Stimulated activated effector memory CD8-positive, alpha-beta T cell treated with anti-CD3 and anti-CD28 coated beads, Interleukin-12 subunit alpha, Interleukin-12 subunit beta, amount 100 ng/mL, for 72 hours (primary cell): ENCODE measurements around the gene SLC26A11.
"Not testable (repeated sequence)": the region's sequence is repeated elsewhere in the genome, so short reads cannot be mapped to it uniquely, and the experiment has no call there.

ENCODE experiments used
- ATAC-seq: fragments of 150-1000 bp; cut with Tn5 transposase; 2 replicates; pipeline ENCODE4 v1.10.0; 2021
- DNase-seq, 2 donors: peaks; one replicate each; pipeline ENCODE4 v3.0.0; 2021 to 2022; ENCODE audit warnings: low spot score in 2 of 2
- H3K27ac Mint-ChIP-seq: one replicate; pipeline ENCODE4 v1.8.0; 2022; ENCODE audit warnings: mild to moderate bottlenecking, mixed read lengths
- H3K36me3 Mint-ChIP-seq: one replicate; pipeline ENCODE4 v1.8.0; 2022; ENCODE audit warnings: mild to moderate bottlenecking, mixed read lengths
- H3K4me1 Mint-ChIP-seq: one replicate; pipeline ENCODE4 v1.8.0; 2022; ENCODE audit warnings: mixed read lengths
- H3K4me3 Mint-ChIP-seq: one replicate; pipeline ENCODE4 v1.8.0; 2022; ENCODE audit warnings: mild to moderate bottlenecking, mixed read lengths
- H3K9me3 Mint-ChIP-seq: one replicate; pipeline ENCODE4 v1.8.0; 2022; ENCODE audit warnings: mixed read lengths

SLC26A11 gene

GRCh38 chr17:80267391-80267790 lies 47.2 kb downstream of the SLC26A11 start:
- H3K4me1 Mint-ChIP-seq, result peaks cover 36% of the 10 kb centered on the region
- no peak for DNase-seq
- H3K36me3 Mint-ChIP-seq, result no peaks in the 10 kb centered on the region
- peak overlapping the region; percentile 53 for H3K27ac Mint-ChIP-seq
- H3K9me3 Mint-ChIP-seq, result no peaks in the 10 kb centered on the region
- peak overlapping the region; percentile 99 for H3K4me3 Mint-ChIP-seq
- ATAC-seq, result no peak

GRCh38 chr17:80268427-80268826 lies 48.2 kb downstream of the SLC26A11 start:
- Mint-ChIP-seq H3K4me3 (no peak overlapping the region), H3K36me3 (no peaks in the 10 kb centered on the region), H3K4me1 (peaks cover 37% of the 10 kb centered on the region), H3K27ac (no peak overlapping the region), H3K9me3 (no peaks in the 10 kb centered on the region)
- no peak for ATAC-seq
- DNase-seq, result no peak

- Mint-ChIP-seq H3K4me1 (peaks cover 42% of the 10 kb centered on the region), H3K27ac (no peak overlapping the region), H3K9me3 (no peaks in the 10 kb centered on the region), H3K36me3 (no peaks in the 10 kb centered on the region), H3K4me3 (no peak overlapping the region)
- ATAC-seq (no peak), DNase-seq (no peak)
Measured at GRCh38 chr17:80269405-80269807, 49.2 kb downstream of the SLC26A11 start.

- no peak overlapping the region for H3K4me3 Mint-ChIP-seq
- H3K4me1 Mint-ChIP-seq, result peaks cover 41% of the 10 kb centered on the region
- H3K27ac Mint-ChIP-seq, result no peak overlapping the region
- no peaks in the 10 kb centered on the region for H3K36me3 Mint-ChIP-seq
- DNase-seq (no peak), ATAC-seq (no peak)
- H3K9me3 Mint-ChIP-seq, result no peaks in the 10 kb centered on the region
Measured at GRCh38 chr17:80270104-80270503, 49.9 kb downstream of the SLC26A11 start.

- no peaks in the 10 kb centered on the region for H3K9me3 Mint-ChIP-seq
- ATAC-seq (peak; percentile 78), DNase-seq (peak in 1 of 2 donors; percentile 74)
- H3K27ac Mint-ChIP-seq, result no peak overlapping the region
- peaks cover 40% of the 10 kb centered on the region for H3K4me1 Mint-ChIP-seq
- no peaks in the 10 kb centered on the region for H3K36me3 Mint-ChIP-seq
- peak overlapping the region; percentile 50 for H3K4me3 Mint-ChIP-seq
Measured at GRCh38 chr17:80270836-80271235, 50.6 kb downstream of the SLC26A11 start.

- ATAC-seq (no peak), DNase-seq (no peak)
- Mint-ChIP-seq H3K4me3 (peak overlapping the region; percentile 61), H3K27ac (no peak overlapping the region), H3K9me3 (no peaks in the 10 kb centered on the region), H3K4me1 (peaks cover 47% of the 10 kb centered on the region), H3K36me3 (no peaks in the 10 kb centered on the region)
Measured at GRCh38 chr17:80272366-80272765, 52.1 kb downstream of the SLC26A11 start.

- ATAC-seq (no peak), DNase-seq (no peak)
- H3K4me3 Mint-ChIP-seq, result peak overlapping the region; percentile 61
- H3K4me1 Mint-ChIP-seq, result peaks cover 52% of the 10 kb centered on the region
- no peak overlapping the region for H3K27ac Mint-ChIP-seq
- H3K36me3 Mint-ChIP-seq, result no peaks in the 10 kb centered on the region
- no peaks in the 10 kb centered on the region for H3K9me3 Mint-ChIP-seq
Measured at GRCh38 chr17:80274331-80274730, 54.1 kb downstream of the SLC26A11 start.

- no peak overlapping the region for H3K27ac Mint-ChIP-seq
- ATAC-seq (no peak), DNase-seq (no peak)
- no peaks in the 10 kb centered on the region for H3K36me3 Mint-ChIP-seq
- H3K4me3 Mint-ChIP-seq, result no peak overlapping the region
- H3K9me3 Mint-ChIP-seq, result no peaks in the 10 kb centered on the region
- peaks cover 54% of the 10 kb centered on the region for H3K4me1 Mint-ChIP-seq
Measured at GRCh38 chr17:80274871-80275449, 54.7 kb downstream of the SLC26A11 start.

GRCh38 chr17:80275857-80276256 lies 55.6 kb downstream of the SLC26A11 start:
- Mint-ChIP-seq H3K4me1 (peaks cover 63% of the 10 kb centered on the region), H3K27ac (peak overlapping the region; percentile 48)
- H3K9me3 Mint-ChIP-seq, DNase-seq, ATAC-seq, H3K36me3 Mint-ChIP-seq, H3K4me3 Mint-ChIP-seq: not testable (repeated sequence)

- ATAC-seq (peak; percentile 5), DNase-seq (no peak)
- no peaks in the 10 kb centered on the region for H3K9me3 Mint-ChIP-seq
- peak overlapping the region; percentile 48 for H3K27ac Mint-ChIP-seq
- H3K4me3 Mint-ChIP-seq, result no peak overlapping the region
- peaks cover 66% of the 10 kb centered on the region for H3K4me1 Mint-ChIP-seq
- H3K36me3 Mint-ChIP-seq, result no peaks in the 10 kb centered on the region
Measured at GRCh38 chr17:80277751-80278671, 57.8 kb downstream of the SLC26A11 start.

GRCh38 chr17:80279895-80280294 lies 59.7 kb downstream of the SLC26A11 start:
- ATAC-seq (no peak), DNase-seq (no peak)
- H3K36me3 Mint-ChIP-seq, result no peaks in the 10 kb centered on the region
- peak overlapping the region; percentile 70 for H3K27ac Mint-ChIP-seq
- H3K4me1 Mint-ChIP-seq, result peaks cover 54% of the 10 kb centered on the region
- no peaks in the 10 kb centered on the region for H3K9me3 Mint-ChIP-seq
- H3K4me3 Mint-ChIP-seq, result no peak overlapping the region

- Mint-ChIP-seq H3K27ac (peak overlapping the region; percentile 70), H3K4me3 (no peak overlapping the region), H3K9me3 (no peaks in the 10 kb centered on the region), H3K4me1 (peaks cover 50% of the 10 kb centered on the region), H3K36me3 (no peaks in the 10 kb centered on the region)
- ATAC-seq (no peak), DNase-seq (no peak)
Measured at GRCh38 chr17:80281516-80281915, 61.3 kb downstream of the SLC26A11 start.

GRCh38 chr17:80283116-80283852 lies 63.1 kb downstream of the SLC26A11 start:
- no peak for ATAC-seq
- peak overlapping the region; percentile 70 for H3K27ac Mint-ChIP-seq
- no peak for DNase-seq
- no peaks in the 10 kb centered on the region for H3K36me3 Mint-ChIP-seq
- H3K9me3 Mint-ChIP-seq, result no peaks in the 10 kb centered on the region
- H3K4me1 Mint-ChIP-seq, result peaks cover 42% of the 10 kb centered on the region
- no peak overlapping the region for H3K4me3 Mint-ChIP-seq

- DNase-seq (no peak), ATAC-seq (peak; percentile 46)
- Mint-ChIP-seq H3K4me1 (peaks cover 46% of the 10 kb centered on the region), H3K4me3 (no peak overlapping the region), H3K9me3 (no peaks in the 10 kb centered on the region), H3K36me3 (no peaks in the 10 kb centered on the region), H3K27ac (peak overlapping the region; percentile 88)
Measured at GRCh38 chr17:80284631-80285030, 64.4 kb downstream of the SLC26A11 start.

GRCh38 chr17:80285237-80285920 lies 65.2 kb downstream of the SLC26A11 start:
- ATAC-seq (no peak), DNase-seq (no peak)
- no peak overlapping the region for H3K4me3 Mint-ChIP-seq
- peaks cover 42% of the 10 kb centered on the region for H3K4me1 Mint-ChIP-seq
- no peaks in the 10 kb centered on the region for H3K36me3 Mint-ChIP-seq
- H3K9me3 Mint-ChIP-seq, result no peaks in the 10 kb centered on the region
- peak overlapping the region; percentile 61 for H3K27ac Mint-ChIP-seq
